Effector memory CD4-positive, alpha-beta T cell (primary cell): Measurements from ENCODE around the gene SHISA9.

ENCODE experiments used
- DNase-seq, 3 donors: peaks; one replicate each; pipeline ENCODE4 v3.0.0-alpha.2; 2020
- H3K27ac ChIP-seq: 2 replicates; pipeline ENCODE4 v1.7.0; 2013; ENCODE audit warnings: mild to moderate bottlenecking, low read length, moderate library complexity; ENCODE audit not compliant: insufficient read depth, poor library complexity, severe bottlenecking
- H3K27me3 ChIP-seq: replicated peaks from 2 replicates; pipeline ENCODE4 v1.7.0; 2013; ENCODE audit warnings: mild to moderate bottlenecking, low read length; ENCODE audit not compliant: insufficient read depth, control insufficient read depth, poor library complexity, severe bottlenecking
- H3K36me3 ChIP-seq: 2 replicates; pipeline ENCODE4 v1.7.0; 2013; ENCODE audit warnings: mild to moderate bottlenecking, low read length, moderate library complexity; ENCODE audit not compliant: control insufficient read depth, insufficient read depth
- H3K4me1 ChIP-seq: 2 replicates; pipeline ENCODE4 v1.7.0; 2013; ENCODE audit warnings: low read length, mild to moderate bottlenecking; ENCODE audit not compliant: control insufficient read depth, insufficient read depth, poor library complexity, severe bottlenecking
- H3K4me3 ChIP-seq: 2 replicates; pipeline ENCODE4 v1.7.0; 2013; ENCODE audit warnings: low read length, low read depth, mild to moderate bottlenecking; ENCODE audit not compliant: insufficient read depth, poor library complexity, severe bottlenecking
- H3K9me3 ChIP-seq: 2 replicates; pipeline ENCODE4 v1.7.0; 2013; ENCODE audit warnings: mild to moderate bottlenecking, low read length, moderate library complexity; ENCODE audit not compliant: control insufficient read depth

Gene SHISA9

GRCh38 chr16:13077816-13078215 is 176.4 kb downstream of the SHISA9 start:
- Histone ChIP-seq H3K4me3 (no peak overlapping the region), H3K36me3 (no peaks in the 10 kb centered on the region), H3K27me3 (no peaks in the 10 kb centered on the region), H3K27ac (no peak overlapping the region), H3K4me1 (no peaks in the 10 kb centered on the region), H3K9me3 (no peaks in the 10 kb centered on the region)
- DNase-seq, result no peak

- no peaks in the 10 kb centered on the region for H3K36me3 ChIP-seq
- H3K9me3 ChIP-seq, result no peaks in the 10 kb centered on the region
- no peaks in the 10 kb centered on the region for H3K27me3 ChIP-seq
- H3K27ac ChIP-seq, result no peak overlapping the region
- H3K4me1 ChIP-seq, result no peaks in the 10 kb centered on the region
- no peak for DNase-seq
- no peak overlapping the region for H3K4me3 ChIP-seq
Observed at GRCh38 chr16:13080531-13080930, 179.1 kb downstream of the SHISA9 start.

DNA sequence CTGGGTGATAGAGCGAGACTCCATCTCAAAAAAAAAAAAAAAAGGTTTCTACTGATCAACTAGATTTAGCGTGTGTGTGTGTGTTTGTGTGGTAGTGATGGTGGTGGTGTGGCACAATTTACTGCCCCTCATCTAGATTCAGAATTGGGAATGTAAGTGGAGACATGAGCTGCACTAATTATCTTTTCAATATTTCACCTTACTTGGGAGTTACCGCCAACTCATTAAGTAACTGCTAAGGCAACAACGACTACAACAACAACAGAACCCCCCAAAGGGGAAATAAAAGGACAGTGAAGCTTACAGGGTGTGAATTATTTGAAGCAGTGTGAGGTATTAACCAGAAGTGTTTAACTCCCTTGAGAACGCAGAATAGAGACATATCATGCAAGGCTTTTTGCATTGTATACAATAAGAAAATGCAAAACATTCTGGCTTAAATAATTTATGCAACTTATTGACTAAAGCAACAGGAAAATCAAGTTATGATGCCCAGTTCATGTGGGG is 180.5 kb downstream of the SHISA9 start:
- Histone ChIP-seq H3K4me3 (no peak overlapping the region), H3K27me3 (no peaks in the 10 kb centered on the region), H3K9me3 (no peaks in the 10 kb centered on the region), H3K4me1 (no peaks in the 10 kb centered on the region), H3K27ac (no peak overlapping the region), H3K36me3 (no peaks in the 10 kb centered on the region)
- DNase-seq, result no peak

DNA sequence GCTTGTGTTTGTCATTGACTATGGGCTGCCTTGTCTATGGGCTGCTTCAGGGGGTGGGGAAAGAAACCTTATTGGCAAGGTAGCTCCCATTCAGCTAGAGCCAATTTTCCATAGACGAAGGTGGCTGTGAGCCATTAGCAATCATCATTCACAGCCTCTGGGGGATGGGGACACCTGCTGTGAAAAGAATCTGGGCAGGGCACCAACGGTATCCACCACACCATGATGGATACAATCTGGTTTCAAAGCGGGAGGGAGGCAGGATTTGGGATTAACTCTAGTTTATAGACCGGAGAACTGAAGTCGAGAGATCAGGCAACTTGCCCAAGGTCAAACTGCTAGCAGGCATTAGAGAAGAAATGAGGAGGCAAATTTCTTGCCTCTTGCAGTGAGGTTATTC is 182.3 kb downstream of the SHISA9 start:
- H3K36me3 ChIP-seq, result no peaks in the 10 kb centered on the region
- H3K27ac ChIP-seq, result no peak overlapping the region
- no peak overlapping the region for H3K4me3 ChIP-seq
- no peaks in the 10 kb centered on the region for H3K4me1 ChIP-seq
- no peaks in the 10 kb centered on the region for H3K9me3 ChIP-seq
- no peaks in the 10 kb centered on the region for H3K27me3 ChIP-seq
- DNase-seq, result no peak

- no peaks in the 10 kb centered on the region for H3K9me3 ChIP-seq
- H3K27me3 ChIP-seq, result no peaks in the 10 kb centered on the region
- H3K4me3 ChIP-seq, result no peak overlapping the region
- no peak overlapping the region for H3K27ac ChIP-seq
- no peak for DNase-seq
- no peaks in the 10 kb centered on the region for H3K4me1 ChIP-seq
- H3K36me3 ChIP-seq, result no peaks in the 10 kb centered on the region
Observed at GRCh38 chr16:13084331-13084730, 182.9 kb downstream of the SHISA9 start.

- Histone ChIP-seq H3K4me3 (no peak overlapping the region), H3K4me1 (no peaks in the 10 kb centered on the region), H3K9me3 (no peaks in the 10 kb centered on the region), H3K27ac (no peak overlapping the region), H3K27me3 (no peaks in the 10 kb centered on the region), H3K36me3 (no peaks in the 10 kb centered on the region)
- no peak for DNase-seq
Observed at GRCh38 chr16:13093661-13094060, 192.3 kb downstream of the SHISA9 start.

GRCh38 chr16:13095061-13095460 is 193.7 kb downstream of the SHISA9 start:
- Histone ChIP-seq H3K9me3 (no peaks in the 10 kb centered on the region), H3K36me3 (no peaks in the 10 kb centered on the region), H3K27me3 (no peaks in the 10 kb centered on the region), H3K4me3 (no peak overlapping the region), H3K27ac (no peak overlapping the region), H3K4me1 (no peaks in the 10 kb centered on the region)
- no peak for DNase-seq

GRCh38 chr16:13098536-13098935 is 197.1 kb downstream of the SHISA9 start:
- DNase-seq, result no peak
- no peaks in the 10 kb centered on the region for H3K9me3 ChIP-seq

DNA sequence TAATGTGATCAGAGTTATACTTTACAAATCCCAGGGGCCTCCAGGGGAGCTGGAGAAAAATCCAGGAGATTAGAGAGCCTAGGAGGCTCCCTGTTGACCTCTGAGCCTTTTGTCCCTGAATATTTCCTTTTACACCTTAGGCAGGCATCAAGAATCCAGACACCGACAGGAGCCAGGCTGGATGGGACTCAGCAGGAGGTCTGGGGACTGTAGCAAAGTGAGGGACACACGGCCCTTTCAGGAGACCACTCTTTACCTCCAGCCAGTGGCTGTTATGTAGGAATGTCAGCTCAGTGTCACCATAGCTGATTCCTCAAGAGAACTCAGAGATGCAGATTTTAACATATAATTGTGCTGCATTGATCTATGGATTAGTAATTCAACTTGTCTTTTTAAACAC is 198.4 kb downstream of the SHISA9 start:
- Histone ChIP-seq H3K36me3 (no peaks in the 10 kb centered on the region), H3K9me3 (no peaks in the 10 kb centered on the region), H3K4me3 (no peak overlapping the region), H3K4me1 (no peaks in the 10 kb centered on the region), H3K27ac (no peak overlapping the region), H3K27me3 (no peaks in the 10 kb centered on the region)
- no peak for DNase-seq

More at GRCh38 chr16:13098536-13098935, 197.1 kb downstream of the SHISA9 start:
- Histone ChIP-seq H3K4me3 (no peak overlapping the region), H3K27me3 (no peaks in the 10 kb centered on the region), H3K36me3 (no peaks in the 10 kb centered on the region), H3K4me1 (no peaks in the 10 kb centered on the region), H3K27ac (no peak overlapping the region)

DNA sequence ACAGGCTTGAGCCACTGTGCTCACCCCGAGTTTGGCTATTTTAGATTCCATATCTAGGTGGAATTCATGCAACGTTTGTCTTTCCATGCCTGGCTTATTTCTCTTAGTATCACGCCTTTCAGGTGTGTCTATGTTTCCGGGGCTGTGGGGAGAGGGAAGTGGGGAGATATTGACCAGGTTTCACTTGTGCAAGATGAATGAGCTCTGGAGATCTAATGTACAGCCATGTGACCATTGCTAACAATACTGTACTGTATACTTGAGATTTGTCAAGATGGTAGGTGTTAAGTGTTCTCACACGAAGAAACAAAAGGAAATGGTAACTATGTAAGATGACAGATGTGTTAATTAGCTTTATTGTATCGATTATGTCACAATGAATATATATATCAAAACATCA is 199.6 kb downstream of the SHISA9 start:
- DNase-seq, result no peak
- Histone ChIP-seq H3K27ac (no peak overlapping the region), H3K27me3 (no peaks in the 10 kb centered on the region), H3K4me3 (no peak overlapping the region), H3K36me3 (no peaks in the 10 kb centered on the region), H3K9me3 (no peaks in the 10 kb centered on the region), H3K4me1 (no peaks in the 10 kb centered on the region)

GRCh38 chr16:13101828-13102227 is 200.4 kb downstream of the SHISA9 start:
- H3K4me1 ChIP-seq, result no peaks in the 10 kb centered on the region
- H3K27ac ChIP-seq, result no peak overlapping the region
- no peak for DNase-seq
- no peaks in the 10 kb centered on the region for H3K9me3 ChIP-seq
- H3K36me3 ChIP-seq, result no peaks in the 10 kb centered on the region
- H3K4me3 ChIP-seq, result no peak overlapping the region
- H3K27me3 ChIP-seq, result no peaks in the 10 kb centered on the region
